Left lung (tissue), 10 donors: ENCODE results near the gene LRRC28. TPM values are rescaled to one million over a fixed set of nuclear protein-coding genes. Genes with fewer than 3 reads are reported as not detected.
A peak's percentile ranks its signal among the peaks of the same experiment; 100 is the strongest.

Experiments used
- ATAC-seq: fragments of 200-7000 bp; cut with Tn5 transposase; one replicate; pipeline ENCODE4 v1.9.1; 2020; ENCODE audit warnings: moderate library complexity
- DNase-seq, 4 donors: peaks; one replicate each; pipeline ENCODE4 v3.0.0-alpha.2; 2013 to 2020
- H3K27ac ChIP-seq, 2 donors: fragments of 200-600 bp; sonication (generic) in 1 of 2; one replicate each; pipeline versions ENCODE4 v1.5.0 to v1.8.0; 2020 to 2021
- H3K27me3 ChIP-seq, 2 donors: fragments of 200-600 bp; sonication (generic) in 1 of 2; one replicate each; pipeline versions ENCODE4 v1.5.0 to v1.8.0; 2020 to 2021
- H3K36me3 ChIP-seq, 2 donors: fragments of 200-600 bp; sonication (generic) in 1 of 2; one replicate each; pipeline versions ENCODE4 v1.5.0 to v1.8.0; 2020 to 2021
- H3K4me1 ChIP-seq, 2 donors: fragments of 200-600 bp; one replicate each; pipeline ENCODE4 v1.8.0; 2021
- H3K4me3 ChIP-seq, 2 donors: fragments of 200-600 bp; sonication (generic) in 1 of 2; one replicate each; pipeline versions ENCODE4 v1.5.0 to v1.8.0; 2020 to 2021; ENCODE audit warnings: mild to moderate bottlenecking in 1 of 2
- H3K9me3 ChIP-seq, 2 donors: fragments of 200-600 bp; sonication (generic) in 1 of 2; one replicate each; pipeline versions ENCODE4 v1.5.0 to v1.8.0; 2020 to 2021
- CTCF ChIP-seq, 2 donors: fragments of 200-600 bp; sonication (generic) in 1 of 2; IDR thresholded peaks; one replicate each; pipeline versions ENCODE4 v1.5.0 to v1.8.0; 2021; ENCODE audit warnings: antibody characterized with exemption in 2 of 2
- intact Hi-C, 2 donors: fragments of 100-400 bp; cut with DNase I; formaldehyde crosslinking; loops; one replicate each; pipeline versions ENCODE4 v1.11.2 to v1.14.2; 2022
- polyA plus RNA-seq, 6 donors: library from polyadenylated mRNA; unstranded; fragments of 120-200 nt; gene quantifications; one replicate each; pipeline ENCODE4 v1.2.1, GENCODE V29; 2013; ENCODE audit not compliant: insufficient read length in 6 of 6
- total RNA-seq, 2 donors: library from RNA; stranded (reverse); fragmentation: NEBNext Ultra II Directional; extraction: Animal tissue kit (Norgen Biotek cat#: 25700); gene quantifications; one replicate each; pipeline ENCODE4 v1.2.1, GENCODE V29; 2021
- donor health status: DM: no; HTN: yes; CAD: no.
- donor health status: DM: no; HTN: no; CAD: no.

LRRC28 gene
- total and polyA plus RNA-seq, 8 donors = 14.9 to 29.7 (median 25.0) TPM

- Histone ChIP-seq H3K9me3 (no peaks in the 10 kb centered on the region), H3K4me1 (peaks cover 16 to 35% of the 10 kb centered on the region in 2 donors), H3K27ac (no peak overlapping the region), H3K4me3 (no peak overlapping the region), H3K36me3 (no peaks in the 10 kb centered on the region), H3K27me3 (peaks cover 0 to 10% of the 10 kb centered on the region in 2 donors)
- no peak for ATAC-seq
- TF ChIP-seq CTCF (IDR thresholded peaks at IDR 0.05) = no peak
- intact Hi-C loops = no loop called here
- DNase-seq = peak in 2 of 4 donors; percentile 23 to 67
Observed at GRCh38 chr15:99431661-99432091, 180.4 kb downstream of the LRRC28 start.

- Histone ChIP-seq H3K4me3 (no peak overlapping the region), H3K27me3 (peaks cover 0 to 10% of the 10 kb centered on the region in 2 donors), H3K27ac (peak overlapping the region in 1 of 2 donors; percentile 63), H3K36me3 (no peaks in the 10 kb centered on the region), H3K9me3 (no peaks in the 10 kb centered on the region), H3K4me1 (peaks cover 16 to 35% of the 10 kb centered on the region in 2 donors)
- intact Hi-C loops = no loop called here
- peak in 2 of 4 donors; percentile 31 to 47 for DNase-seq
- TF ChIP-seq CTCF (IDR thresholded peaks at IDR 0.05) = no peak
- no peak for ATAC-seq
Observed at GRCh38 chr15:99432271-99433025, 181.2 kb downstream of the LRRC28 start.

- Histone ChIP-seq H3K36me3 (no peaks in the 10 kb centered on the region), H3K27ac (peak overlapping the region in 1 of 2 donors; percentile 63), H3K27me3 (peaks cover 0 to 10% of the 10 kb centered on the region in 2 donors), H3K4me3 (no peak overlapping the region), H3K4me1 (peaks cover 16 to 41% of the 10 kb centered on the region in 2 donors), H3K9me3 (no peaks in the 10 kb centered on the region)
- ATAC-seq (peak; percentile 53), DNase-seq (peak in 2 of 4 donors; percentile 67 to 71)
- intact Hi-C loops = no loop called here
- no peak for TF ChIP-seq CTCF (IDR thresholded peaks at IDR 0.05)
Observed at GRCh38 chr15:99433026-99433756, 181.9 kb downstream of the LRRC28 start.

GRCh38 chr15:99433757-99434450, 182.6 kb downstream of the LRRC28 start:
- H3K27me3 ChIP-seq = peaks cover 0 to 10% of the 10 kb centered on the region in 2 donors
- H3K9me3 ChIP-seq = no peaks in the 10 kb centered on the region
- peak overlapping the region in 1 of 2 donors; percentile 63 for H3K27ac ChIP-seq
- DNase-seq (peak in 1 of 4 donors; percentile 36), ATAC-seq (no peak)
- H3K36me3 ChIP-seq = no peaks in the 10 kb centered on the region
- H3K4me3 ChIP-seq = no peak overlapping the region
- intact Hi-C loops = no loop called here
- H3K4me1 ChIP-seq = peaks cover 16 to 42% of the 10 kb centered on the region in 2 donors
- no peak for TF ChIP-seq CTCF (IDR thresholded peaks at IDR 0.05)
